Measurements from ENCODE around the gene USP13. TPM values are rescaled to one million over a fixed set of nuclear protein-coding genes. Genes with fewer than 3 reads are reported as not detected.

Gene USP13
- total and polyA plus RNA-seq, 12 donors: 13.7 to 181 (median 142) TPM

DNA sequence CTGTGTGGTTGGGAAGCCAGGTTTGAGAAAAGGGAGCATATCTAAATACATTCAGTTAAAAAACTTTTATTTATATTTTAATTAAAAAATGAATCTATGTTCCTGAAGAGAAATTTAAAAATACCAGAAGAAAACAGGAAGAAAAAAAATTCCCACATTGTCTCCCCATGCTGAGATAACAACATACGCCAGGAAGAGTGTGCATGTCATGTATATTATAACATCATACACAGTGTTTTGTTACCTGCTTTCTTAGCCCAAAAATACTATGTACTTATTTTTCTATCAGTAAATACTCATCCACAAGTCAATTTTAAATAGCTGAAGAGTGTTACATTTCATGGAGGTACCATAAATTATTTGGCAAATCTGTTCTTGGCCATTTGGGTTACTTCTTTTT is 18.5 kb downstream of the USP13 start:
- Histone ChIP-seq H3K27ac (peak overlapping the region in 6 of 10 donors; percentile 4 to 54 (median 36)), H3K4me3 (peak overlapping the region in 4 of 10 donors; percentile 0 to 29 (median 21)), H3K9me3 (no peaks in the 10 kb centered on the region), H3K36me3 (no peaks in the 10 kb centered on the region), H3K27me3 (no peaks in the 10 kb centered on the region), H3K4me1 (peaks cover 0 to 64% (median 36%) of the 10 kb centered on the region in 9 donors)
- DNase-seq (no peak), ATAC-seq (no peak)
- WGBS, 2 donors: 75 to 91% methylated on average over 1 of the region's 1 CpG
- intact Hi-C loops (cut with DNase I): no loop called here
- TF ChIP-seq, protein P1, sequence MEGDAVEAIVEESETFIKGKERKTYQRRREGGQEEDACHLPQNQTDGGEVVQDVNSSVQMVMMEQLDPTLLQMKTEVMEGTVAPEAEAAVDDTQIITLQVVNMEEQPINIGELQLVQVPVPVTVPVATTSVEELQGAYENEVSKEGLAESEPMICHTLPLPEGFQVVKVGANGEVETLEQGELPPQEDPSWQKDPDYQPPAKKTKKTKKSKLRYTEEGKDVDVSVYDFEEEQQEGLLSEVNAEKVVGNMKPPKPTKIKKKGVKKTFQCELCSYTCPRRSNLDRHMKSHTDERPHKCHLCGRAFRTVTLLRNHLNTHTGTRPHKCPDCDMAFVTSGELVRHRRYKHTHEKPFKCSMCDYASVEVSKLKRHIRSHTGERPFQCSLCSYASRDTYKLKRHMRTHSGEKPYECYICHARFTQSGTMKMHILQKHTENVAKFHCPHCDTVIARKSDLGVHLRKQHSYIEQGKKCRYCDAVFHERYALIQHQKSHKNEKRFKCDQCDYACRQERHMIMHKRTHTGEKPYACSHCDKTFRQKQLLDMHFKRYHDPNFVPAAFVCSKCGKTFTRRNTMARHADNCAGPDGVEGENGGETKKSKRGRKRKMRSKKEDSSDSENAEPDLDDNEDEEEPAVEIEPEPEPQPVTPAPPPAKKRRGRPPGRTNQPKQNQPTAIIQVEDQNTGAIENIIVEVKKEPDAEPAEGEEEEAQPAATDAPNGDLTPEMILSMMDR (IDR thresholded peaks at IDR 0.05): no peak

DNA sequence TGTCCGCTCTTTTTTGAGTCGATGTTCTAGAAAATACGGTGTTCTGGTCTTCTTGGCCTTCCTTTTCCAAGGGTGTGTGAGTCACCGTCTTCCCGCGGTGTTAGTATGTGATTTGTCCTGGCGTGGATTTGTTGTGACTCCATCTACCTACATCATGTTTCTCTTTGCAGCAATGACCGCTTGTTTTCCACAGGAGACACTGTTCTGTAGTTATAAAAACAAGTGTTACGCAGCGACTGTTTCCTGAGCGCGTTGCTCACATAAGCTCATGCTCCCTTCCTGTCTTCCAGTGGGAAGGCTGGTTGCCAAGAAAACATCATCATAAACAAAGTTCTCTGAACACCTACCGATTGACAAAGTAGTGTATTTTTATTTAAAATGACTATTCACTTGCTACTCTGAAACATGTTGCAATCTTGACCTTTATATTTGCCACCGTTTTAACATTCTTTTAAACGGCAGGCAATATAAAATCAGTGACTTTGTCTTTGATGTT is 19.0 kb downstream of the USP13 start:
- TF ChIP-seq, protein P1 (IDR thresholded peaks at IDR 0.05): peak in 1 of 9 donors; percentile 14

DNA sequence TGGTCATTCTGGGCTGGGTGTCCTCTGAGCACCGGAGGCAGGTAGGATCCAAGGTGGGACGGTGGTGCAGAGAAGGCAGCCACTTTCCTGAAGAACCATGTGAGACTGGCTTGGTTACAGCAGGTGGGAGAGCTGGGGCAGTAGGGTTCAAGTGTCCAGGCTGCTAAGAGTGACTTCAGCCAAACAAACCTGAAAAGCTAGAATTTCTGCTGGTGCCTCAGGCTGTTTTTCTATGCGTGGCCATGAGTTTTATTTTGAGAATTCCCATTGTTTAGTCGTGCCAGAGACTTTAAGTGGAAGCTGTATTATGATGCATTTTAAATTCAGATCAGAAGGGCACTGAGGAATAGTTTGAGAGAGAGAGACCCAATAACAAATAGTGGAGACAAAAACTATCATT is 20.1 kb downstream of the USP13 start:
- TF ChIP-seq, protein P1 (IDR thresholded peaks at IDR 0.05): no peak
- intact Hi-C loops (cut with DNase I): no loop called here
- no peak for DNase-seq
- Histone ChIP-seq H3K27me3 (no peaks in the 10 kb centered on the region), H3K27ac (peak overlapping the region in 6 of 10 donors; percentile 5 to 58 (median 36)), H3K36me3 (no peaks in the 10 kb centered on the region), H3K9me3 (no peaks in the 10 kb centered on the region), H3K4me1 (peaks cover 0 to 54% (median 26%) of the 10 kb centered on the region in 9 donors), H3K4me3 (no peak overlapping the region)
- 73 to 75% methylated on average over 4 of the region's 4 CpGs for WGBS, 2 donors
- ATAC-seq: no peak

More for the DNA sequence above, 19.0 kb downstream of the USP13 start:
- Histone ChIP-seq H3K4me3 (peak overlapping the region in 5 of 10 donors; percentile 0 to 29 (median 13)), H3K27ac (peak overlapping the region in 6 of 10 donors; percentile 4 to 54 (median 36)), H3K9me3 (no peaks in the 10 kb centered on the region), H3K27me3 (no peaks in the 10 kb centered on the region), H3K4me1 (peaks cover 0 to 59% (median 32%) of the 10 kb centered on the region in 9 donors), H3K36me3 (no peaks in the 10 kb centered on the region)
- WGBS, 2 donors: 49 to 64% methylated on average over 15 of the region's 15 CpGs
- DNase-seq: peak in 1 of 2 donors; percentile 40
- intact Hi-C loops (cut with DNase I): no loop called here
- peak; percentile 11 to 81 (median 63) for ATAC-seq

DNA sequence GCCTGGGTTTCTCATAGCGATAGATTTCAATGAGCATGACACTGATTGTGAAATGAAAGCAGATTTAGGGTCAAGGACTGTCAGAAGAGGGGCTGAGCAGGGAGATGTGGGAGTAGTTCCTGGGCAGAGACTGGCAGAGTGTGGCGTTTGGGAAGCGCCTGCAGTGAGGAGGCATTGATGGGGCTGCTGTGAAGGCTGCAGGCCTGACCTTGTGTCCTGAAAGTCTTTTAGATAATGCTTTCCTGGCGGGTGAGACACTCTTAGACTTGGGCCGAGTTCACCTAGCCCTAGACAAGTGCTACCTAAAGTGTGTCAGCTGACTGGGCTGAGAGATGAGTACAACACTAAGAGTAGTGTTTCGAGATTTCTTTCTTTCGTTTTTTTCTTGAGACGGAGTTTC is 20.7 kb downstream of the USP13 start:
- H3K27me3 ChIP-seq: no peaks in the 10 kb centered on the region
- DNase-seq (no peak), ATAC-seq (peak in 7 of 8 donors; percentile 14 to 83 (median 35))
- intact Hi-C loops (cut with DNase I): no loop called here
- H3K27ac ChIP-seq: peak overlapping the region in 8 of 10 donors; percentile 5 to 58 (median 32)
- TF ChIP-seq, protein P1 (IDR thresholded peaks at IDR 0.05): no peak
- peaks cover 0 to 54% (median 25%) of the 10 kb centered on the region in 9 donors for H3K4me1 ChIP-seq
- no peak overlapping the region for H3K4me3 ChIP-seq
- WGBS, 2 donors: 63 to 73% methylated on average over 8 of the region's 8 CpGs
- H3K9me3 ChIP-seq: no peaks in the 10 kb centered on the region
- no peaks in the 10 kb centered on the region for H3K36me3 ChIP-seq
